OCI-LY1 (cell line): ENCODE results near the gene MKRN2OS.

Source experiments
- H2AFZ ChIP-seq: fragments of 200-600 bp; sonication (generic), shearing (Covaris generic); 2 replicates; pipeline ENCODE4 v1.6.0; 2014; ENCODE audit warnings: antibody characterized with exemption, mild to moderate bottlenecking, low read length
- H3F3A ChIP-seq: fragments of 200-600 bp; sonication (generic), shearing (Covaris generic); 2 replicates; pipeline ENCODE4 v1.6.0; 2014; ENCODE audit warnings: mild to moderate bottlenecking, antibody characterized with exemption, low read length, moderate library complexity; ENCODE audit not compliant: insufficient read depth
- H3K27ac ChIP-seq: fragments of 200-600 bp; sonication (generic); 2 replicates; pipeline ENCODE4 v1.5.1; 2014; ENCODE audit warnings: low read length, mixed run types, mild to moderate bottlenecking, low read depth; ENCODE audit not compliant: poor library complexity, severe bottlenecking
- H3K27me3 ChIP-seq: fragments of 200-600 bp; sonication (generic); 2 replicates; pipeline ENCODE4 v1.6.0; 2014; ENCODE audit warnings: antibody characterized with exemption, mild to moderate bottlenecking, low read length, moderate library complexity; ENCODE audit not compliant: insufficient read depth
- H3K36me3 ChIP-seq: fragments of 200-600 bp; sonication (generic); 2 replicates; pipeline ENCODE4 v1.6.1; 2014; ENCODE audit warnings: mild to moderate bottlenecking, antibody characterized with exemption, low read length, moderate library complexity, mixed read lengths; ENCODE audit not compliant: insufficient read depth
- H3K4me1 ChIP-seq: fragments of 200-600 bp; sonication (generic); 2 replicates; pipeline ENCODE4 v1.5.1; 2014; ENCODE audit warnings: mild to moderate bottlenecking, low read length, moderate library complexity; ENCODE audit not compliant: insufficient read depth, severe bottlenecking
- H3K4me2 ChIP-seq: fragments of 200-600 bp; sonication (generic), shearing (Covaris generic); 2 replicates; pipeline ENCODE4 v1.6.1; 2014; ENCODE audit warnings: low read length
- H3K4me3 ChIP-seq: fragments of 200-600 bp; sonication (generic); 2 replicates; pipeline ENCODE4 v1.5.1; 2014; ENCODE audit warnings: low read length, low read depth, mild to moderate bottlenecking, mixed read lengths; ENCODE audit not compliant: poor library complexity, severe bottlenecking
- H3K79me2 ChIP-seq: fragments of 200-600 bp; shearing (Covaris generic); 2 replicates; pipeline ENCODE4 v1.6.1; 2016; ENCODE audit warnings: mixed run types, low read length, mixed read lengths; ENCODE audit not compliant: insufficient read depth
- H3K9ac ChIP-seq: fragments of 200-600 bp; sonication (generic), shearing (Covaris generic); 2 replicates; pipeline ENCODE4 v1.6.1; 2014; ENCODE audit warnings: mild to moderate bottlenecking, low read length, mixed read lengths
- H3K9me2 ChIP-seq: fragments of 200-600 bp; sonication (generic), shearing (Covaris generic); 2 replicates; pipeline ENCODE4 v1.6.1; 2014; ENCODE audit warnings: low read depth, mild to moderate bottlenecking, low read length, mixed read lengths
- H3K9me3 ChIP-seq: fragments of 200-600 bp; shearing (Covaris generic); 2 replicates; pipeline ENCODE4 v1.6.1; 2014; ENCODE audit warnings: low read length, mixed read lengths
- H4K20me1 ChIP-seq: fragments of 200-600 bp; sonication (generic), shearing (Covaris generic); 2 replicates; pipeline ENCODE4 v1.6.0; 2016; ENCODE audit warnings: mild to moderate bottlenecking, low read length; ENCODE audit not compliant: insufficient read depth
- EZH2 ChIP-seq: fragments of 200-600 bp; sonication (generic), shearing (Covaris generic); IDR thresholded peaks from 2 replicates; pipeline ENCODE4 v1.8.0; 2017; ENCODE audit warnings: borderline replicate concordance, mixed run types, mild to moderate bottlenecking, antibody characterized with exemption, low read length, moderate library complexity, mixed read lengths
- TF ChIP-seq, protein P1 (sequence below): fragments of 200-600 bp; sonication (generic), shearing (Covaris generic); IDR thresholded peaks from 2 replicates; pipeline ENCODE4 v1.5.1; 2017; ENCODE audit warnings: mild to moderate bottlenecking, antibody characterized with exemption, low read length, moderate library complexity, mixed read lengths

MKRN2OS gene

DNA sequence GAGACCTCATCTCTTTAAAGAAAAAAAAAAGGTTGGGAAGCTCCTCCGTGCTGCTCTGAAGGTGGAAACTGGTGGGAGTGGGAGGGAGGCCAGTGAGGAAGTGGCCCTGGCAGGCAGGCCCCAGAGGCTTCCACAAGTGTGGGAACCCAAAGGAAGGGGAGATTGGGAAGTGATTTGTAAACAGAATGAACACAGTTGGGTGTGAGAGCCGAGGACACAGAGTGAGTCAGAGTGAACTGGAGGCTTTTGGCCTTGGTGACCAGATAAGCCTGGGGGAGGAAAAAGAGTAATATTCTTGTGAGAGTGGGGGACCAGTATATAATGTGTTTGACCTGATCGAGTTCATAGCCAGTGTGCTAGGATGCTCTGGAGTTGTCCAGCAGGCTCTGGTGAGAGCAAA is 34.6 kb upstream of the MKRN2OS start:
- Histone ChIP-seq H3K9me3 (no peaks in the 10 kb centered on the region), H3K9me2 (no peaks in the 10 kb centered on the region), H4K20me1 (no peaks in the 10 kb centered on the region), H2AFZ (no peak overlapping the region), H3K4me3 (no peak overlapping the region), H3K27ac (no peak overlapping the region), H3K4me2 (no peak overlapping the region), H3K79me2 (no peaks in the 10 kb centered on the region), H3K27me3 (no peaks in the 10 kb centered on the region), H3K36me3 (peaks cover 82% of the 10 kb centered on the region), H3F3A (no peaks in the 10 kb centered on the region), H3K4me1 (no peaks in the 10 kb centered on the region), H3K9ac (no peak overlapping the region)
- TF ChIP-seq EZH2, result no peak
- TF ChIP-seq, protein P1, sequence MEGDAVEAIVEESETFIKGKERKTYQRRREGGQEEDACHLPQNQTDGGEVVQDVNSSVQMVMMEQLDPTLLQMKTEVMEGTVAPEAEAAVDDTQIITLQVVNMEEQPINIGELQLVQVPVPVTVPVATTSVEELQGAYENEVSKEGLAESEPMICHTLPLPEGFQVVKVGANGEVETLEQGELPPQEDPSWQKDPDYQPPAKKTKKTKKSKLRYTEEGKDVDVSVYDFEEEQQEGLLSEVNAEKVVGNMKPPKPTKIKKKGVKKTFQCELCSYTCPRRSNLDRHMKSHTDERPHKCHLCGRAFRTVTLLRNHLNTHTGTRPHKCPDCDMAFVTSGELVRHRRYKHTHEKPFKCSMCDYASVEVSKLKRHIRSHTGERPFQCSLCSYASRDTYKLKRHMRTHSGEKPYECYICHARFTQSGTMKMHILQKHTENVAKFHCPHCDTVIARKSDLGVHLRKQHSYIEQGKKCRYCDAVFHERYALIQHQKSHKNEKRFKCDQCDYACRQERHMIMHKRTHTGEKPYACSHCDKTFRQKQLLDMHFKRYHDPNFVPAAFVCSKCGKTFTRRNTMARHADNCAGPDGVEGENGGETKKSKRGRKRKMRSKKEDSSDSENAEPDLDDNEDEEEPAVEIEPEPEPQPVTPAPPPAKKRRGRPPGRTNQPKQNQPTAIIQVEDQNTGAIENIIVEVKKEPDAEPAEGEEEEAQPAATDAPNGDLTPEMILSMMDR, result no peak

GRCh38 chr3:12579456-12579855 is 34.2 kb upstream of the MKRN2OS start:
- Histone ChIP-seq H3K4me2 (no peak overlapping the region), H3K9me2 (no peaks in the 10 kb centered on the region), H2AFZ (no peak overlapping the region), H3K9ac (no peak overlapping the region), H3K36me3 (peaks cover 82% of the 10 kb centered on the region), H3K9me3 (no peaks in the 10 kb centered on the region), H3K4me1 (no peaks in the 10 kb centered on the region), H3K27ac (no peak overlapping the region), H3F3A (no peaks in the 10 kb centered on the region), H3K27me3 (no peaks in the 10 kb centered on the region), H3K79me2 (no peaks in the 10 kb centered on the region), H3K4me3 (no peak overlapping the region), H4K20me1 (no peaks in the 10 kb centered on the region)
- TF ChIP-seq EZH2, result no peak
- TF ChIP-seq, protein P1, result no peak

DNA sequence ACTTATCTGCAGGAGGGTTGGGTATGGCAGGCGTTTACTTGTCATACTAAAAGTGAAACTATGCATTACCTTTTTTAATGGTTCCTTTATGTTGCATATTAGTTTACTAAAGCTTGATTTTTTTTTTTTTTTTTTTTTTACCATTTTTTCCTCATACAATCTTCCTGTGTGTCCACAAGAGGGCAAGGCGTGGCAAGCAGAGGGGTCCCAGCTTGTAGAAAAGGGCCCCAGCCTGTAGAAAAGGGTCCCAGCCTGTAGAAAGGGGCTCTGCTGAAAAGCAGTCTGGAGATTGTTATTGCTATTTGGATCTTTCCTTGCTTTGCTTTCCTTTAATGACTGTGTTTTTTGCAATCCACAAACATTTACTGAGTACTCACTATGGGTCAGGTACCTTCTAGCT is 33.4 kb upstream of the MKRN2OS start:
- Histone ChIP-seq H4K20me1 (no peaks in the 10 kb centered on the region), H3K27me3 (no peaks in the 10 kb centered on the region), H3K9ac (no peak overlapping the region), H3K36me3 (peaks cover 82% of the 10 kb centered on the region), H3K4me3 (no peak overlapping the region), H3K4me1 (no peaks in the 10 kb centered on the region), H3K79me2 (no peaks in the 10 kb centered on the region), H3K9me3 (no peaks in the 10 kb centered on the region), H3K9me2 (no peaks in the 10 kb centered on the region), H3K27ac (no peak overlapping the region), H2AFZ (no peak overlapping the region), H3F3A (no peaks in the 10 kb centered on the region), H3K4me2 (no peak overlapping the region)
- TF ChIP-seq, protein P1, result peak; percentile 32; the same call in 1 of the 2 replicates
- no peak for TF ChIP-seq EZH2
